Measurements from ENCODE around the gene SLC2A9.

DNA sequence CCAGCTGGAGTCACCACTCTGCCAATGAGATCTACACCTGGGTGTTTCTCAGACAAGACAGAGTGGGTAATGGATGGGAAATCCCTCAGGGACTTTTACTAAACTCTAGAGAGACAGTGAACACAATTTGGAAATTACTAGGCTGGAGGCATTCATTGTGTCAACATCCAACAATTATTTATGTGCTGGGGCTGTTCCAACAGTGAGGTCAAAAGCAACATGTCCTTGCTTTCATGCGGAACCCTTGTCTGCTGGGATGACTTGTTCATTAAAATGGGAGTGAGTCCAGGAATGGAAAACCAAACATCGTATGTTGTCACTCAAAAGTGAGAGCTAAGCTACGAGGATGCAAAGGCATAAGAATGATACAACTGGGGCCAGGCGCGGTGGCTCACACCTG, 185.9 kb downstream of the SLC2A9 start:
- TF ChIP-seq, protein P1, sequence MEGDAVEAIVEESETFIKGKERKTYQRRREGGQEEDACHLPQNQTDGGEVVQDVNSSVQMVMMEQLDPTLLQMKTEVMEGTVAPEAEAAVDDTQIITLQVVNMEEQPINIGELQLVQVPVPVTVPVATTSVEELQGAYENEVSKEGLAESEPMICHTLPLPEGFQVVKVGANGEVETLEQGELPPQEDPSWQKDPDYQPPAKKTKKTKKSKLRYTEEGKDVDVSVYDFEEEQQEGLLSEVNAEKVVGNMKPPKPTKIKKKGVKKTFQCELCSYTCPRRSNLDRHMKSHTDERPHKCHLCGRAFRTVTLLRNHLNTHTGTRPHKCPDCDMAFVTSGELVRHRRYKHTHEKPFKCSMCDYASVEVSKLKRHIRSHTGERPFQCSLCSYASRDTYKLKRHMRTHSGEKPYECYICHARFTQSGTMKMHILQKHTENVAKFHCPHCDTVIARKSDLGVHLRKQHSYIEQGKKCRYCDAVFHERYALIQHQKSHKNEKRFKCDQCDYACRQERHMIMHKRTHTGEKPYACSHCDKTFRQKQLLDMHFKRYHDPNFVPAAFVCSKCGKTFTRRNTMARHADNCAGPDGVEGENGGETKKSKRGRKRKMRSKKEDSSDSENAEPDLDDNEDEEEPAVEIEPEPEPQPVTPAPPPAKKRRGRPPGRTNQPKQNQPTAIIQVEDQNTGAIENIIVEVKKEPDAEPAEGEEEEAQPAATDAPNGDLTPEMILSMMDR (IDR thresholded peaks at IDR 0.05): no peak
- TF ChIP-seq MAFK (IDR thresholded peaks at IDR 0.05; ENCODE audit: partially characterized antibody) (no peak), HOXA7 (CRISPR knock-in tag; IDR thresholded peaks at IDR 0.05) (no peak), ESRRA (IDR thresholded peaks at IDR 0.05; ENCODE audit: borderline replicate concordance, low read length) (no peak), EP300 (IDR thresholded peaks at IDR 0.05) (no peak), CHD2 (IDR thresholded peaks at IDR 0.05; ENCODE audit: low read length, partially characterized antibody) (no peak), HDAC2 (IDR thresholded peaks at IDR 0.05) (no peak), FOSB (CRISPR knock-in tag; IDR thresholded peaks at IDR 0.05) (no peak), JUNB (IDR thresholded peaks at IDR 0.05) (no peak), BHLHE40 (IDR thresholded peaks at IDR 0.05; ENCODE audit: low read depth, low read length) (no peak), POLR2A (IDR thresholded peaks at IDR 0.05; ENCODE audit: low read length) (no peak)

Measured in A549 (cell line).